Measurements from ENCODE around the gene HIGD1A.

Gene HIGD1A

DNA sequence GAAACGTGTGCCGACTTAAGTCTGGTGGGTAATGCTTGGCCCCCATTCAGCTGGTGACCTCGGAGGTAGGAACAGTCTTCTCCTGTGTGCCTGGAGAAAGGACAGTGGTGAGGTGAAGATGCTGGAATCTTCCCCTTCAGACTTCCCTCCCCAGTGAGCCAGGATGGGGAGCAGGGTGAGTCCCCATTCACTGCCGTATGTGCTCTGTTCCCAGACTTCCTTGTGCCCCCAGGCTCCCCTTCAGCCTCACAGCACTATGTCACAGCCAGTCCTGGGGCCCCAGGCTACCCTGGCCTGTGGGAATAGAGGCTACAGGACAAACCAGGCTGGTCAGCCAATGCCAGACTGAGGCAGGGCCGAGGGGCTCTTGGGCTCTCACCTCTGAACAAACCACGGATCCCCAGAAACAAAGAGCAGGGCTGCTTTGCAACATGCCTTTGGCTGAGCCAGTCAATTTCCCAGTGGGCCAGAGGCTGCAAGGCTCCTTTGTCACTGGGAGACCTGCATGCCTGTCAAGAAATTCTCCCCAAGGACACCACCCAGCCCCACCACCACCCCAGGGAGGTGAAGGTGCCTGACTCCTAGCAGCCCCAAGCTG is 69.9 kb downstream of the HIGD1A start:
- no peak for DNase-seq (ENCODE audit: low spot score)

DNA sequence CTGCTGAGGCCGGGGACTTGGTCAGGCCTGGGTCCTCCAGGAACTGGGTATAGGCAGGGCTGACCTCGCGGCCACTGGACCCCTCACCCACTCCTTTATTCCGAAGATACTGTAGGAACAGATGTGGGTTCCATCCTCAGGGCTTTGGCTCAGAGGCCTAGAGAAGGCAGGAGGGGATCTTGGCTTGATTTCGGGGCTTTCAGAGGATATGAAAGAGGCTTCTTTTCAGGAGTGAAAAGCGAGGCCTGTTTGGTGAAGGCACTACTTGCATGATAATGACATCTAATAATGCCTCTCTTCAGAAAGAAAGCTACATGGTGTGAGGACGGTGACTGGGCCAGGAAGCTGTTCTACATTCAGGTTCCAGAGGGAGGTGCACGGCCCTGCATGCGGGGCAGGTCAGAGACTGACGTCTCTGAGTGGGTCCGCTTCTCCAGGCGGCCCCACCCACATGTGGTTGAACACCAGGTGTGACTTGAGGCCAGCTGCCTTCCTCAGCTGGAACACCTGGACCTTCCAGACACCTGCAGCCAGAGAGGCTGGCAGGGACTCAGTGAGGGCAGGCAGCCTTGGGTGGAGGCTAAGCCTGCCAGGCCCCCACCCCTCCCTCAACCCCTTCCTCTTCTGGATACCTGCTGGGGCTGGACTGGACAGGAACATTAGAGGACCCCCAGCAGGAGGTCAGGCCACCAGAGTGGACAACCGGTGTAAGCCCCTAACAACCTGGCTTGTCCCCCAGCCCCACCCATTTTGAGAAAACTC is 70.6 kb downstream of the HIGD1A start:
- DNase-seq (ENCODE audit: low spot score): no peak

All from SW480 (cell line).